GM21390 (cell line): Measurements from ENCODE around the gene DCTD.

ENCODE experiments used
- ATAC-seq: cut with Tn5 transposase; IDR thresholded peaks from one replicate; pipeline ENCODE4 v1.9.1; 2021; ENCODE audit not compliant: unreplicated experiment

The DCTD gene

GRCh38 chr4:182842759-182843390 lies 74.3 kb downstream of the DCTD start:
- ATAC-seq: no peak

- no peak for ATAC-seq
These were observed 75.0 kb downstream of the DCTD start for GRCh38 chr4:182842104-182842600.

- ATAC-seq: no peak
These were observed 77.1 kb downstream of the DCTD start for GRCh38 chr4:182840108-182840507.
